Ovary (tissue), 3 donors: ENCODE data around the gene HIVEP3.

Source experiments
- EP300 ChIP-seq: sonication (generic); formaldehyde crosslinking; IDR thresholded peaks from one replicate; pipeline ENCODE4 v1.6.1; 2017; ENCODE audit warnings: antibody characterized with exemption
- POLR2A ChIP-seq: fragments of 450-650 bp; IDR thresholded peaks from one replicate; pipeline ENCODE4 v1.6.1; 2017; ENCODE audit warnings: antibody characterized with exemption, mild to moderate bottlenecking, moderate library complexity
- TF ChIP-seq, protein P1 (sequence below), 3 donors: fragments of 450-650 bp in 2 of 3; fragments of 200-600 bp in 1 of 3; IDR thresholded peaks; one replicate each; pipeline versions ENCODE4 v1.5.1 to v1.8.0; 2016 to 2022; ENCODE audit warnings: antibody characterized with exemption in 3 of 3, mild to moderate bottlenecking in 1 of 3
- donor health status: DM: no; HTN: no; CAD: no.

DNA sequence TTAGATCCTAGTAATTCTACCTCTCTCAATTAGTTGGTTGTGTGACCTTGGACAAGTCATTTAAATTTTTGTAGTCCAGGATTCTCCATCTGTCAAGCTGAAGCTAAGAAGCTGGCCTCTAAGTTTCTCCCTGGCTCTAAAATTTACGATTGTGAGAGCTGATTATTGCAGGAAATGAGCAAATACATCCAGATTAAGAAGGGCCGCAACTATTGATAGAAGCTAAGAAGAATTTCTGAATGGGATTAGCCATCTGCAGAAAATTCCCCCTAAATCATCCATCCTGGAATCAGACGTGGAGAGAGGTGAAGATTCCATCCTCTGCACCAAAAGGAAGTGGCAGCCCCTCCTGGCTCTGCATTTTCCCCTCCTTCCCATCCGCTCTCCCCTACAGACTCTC, 55.0 kb downstream of the HIVEP3 start:
- TF ChIP-seq, protein P1, sequence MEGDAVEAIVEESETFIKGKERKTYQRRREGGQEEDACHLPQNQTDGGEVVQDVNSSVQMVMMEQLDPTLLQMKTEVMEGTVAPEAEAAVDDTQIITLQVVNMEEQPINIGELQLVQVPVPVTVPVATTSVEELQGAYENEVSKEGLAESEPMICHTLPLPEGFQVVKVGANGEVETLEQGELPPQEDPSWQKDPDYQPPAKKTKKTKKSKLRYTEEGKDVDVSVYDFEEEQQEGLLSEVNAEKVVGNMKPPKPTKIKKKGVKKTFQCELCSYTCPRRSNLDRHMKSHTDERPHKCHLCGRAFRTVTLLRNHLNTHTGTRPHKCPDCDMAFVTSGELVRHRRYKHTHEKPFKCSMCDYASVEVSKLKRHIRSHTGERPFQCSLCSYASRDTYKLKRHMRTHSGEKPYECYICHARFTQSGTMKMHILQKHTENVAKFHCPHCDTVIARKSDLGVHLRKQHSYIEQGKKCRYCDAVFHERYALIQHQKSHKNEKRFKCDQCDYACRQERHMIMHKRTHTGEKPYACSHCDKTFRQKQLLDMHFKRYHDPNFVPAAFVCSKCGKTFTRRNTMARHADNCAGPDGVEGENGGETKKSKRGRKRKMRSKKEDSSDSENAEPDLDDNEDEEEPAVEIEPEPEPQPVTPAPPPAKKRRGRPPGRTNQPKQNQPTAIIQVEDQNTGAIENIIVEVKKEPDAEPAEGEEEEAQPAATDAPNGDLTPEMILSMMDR (IDR thresholded peaks at IDR 0.05): no peak
- TF ChIP-seq POLR2A: no peak
- TF ChIP-seq EP300: no peak
